Right lobe of liver (tissue), 4 donors: Measurements from ENCODE around the gene NAXD.

ENCODE experiments used
- CTCF ChIP-seq, 4 donors: fragments of 200-600 bp in 3 of 4; fragments of 450-650 bp in 1 of 4; IDR thresholded peaks; one replicate each; pipeline versions ENCODE4 v1.5.1 to v1.8.0; 2016 to 2022; ENCODE audit warnings: antibody characterized with exemption in 4 of 4, mild to moderate bottlenecking in 2 of 4
- POLR2A ChIP-seq: fragments of 450-650 bp; IDR thresholded peaks from one replicate; pipeline ENCODE4 v1.6.1; 2017; ENCODE audit warnings: antibody characterized with exemption, mild to moderate bottlenecking
- donor health status: DM: no; HTN: no; CAD: no.
- donor health status: DM: no; HTN: no; CAD: no.
- donor health status: DM: no; HTN: yes; CAD: no.

DNA sequence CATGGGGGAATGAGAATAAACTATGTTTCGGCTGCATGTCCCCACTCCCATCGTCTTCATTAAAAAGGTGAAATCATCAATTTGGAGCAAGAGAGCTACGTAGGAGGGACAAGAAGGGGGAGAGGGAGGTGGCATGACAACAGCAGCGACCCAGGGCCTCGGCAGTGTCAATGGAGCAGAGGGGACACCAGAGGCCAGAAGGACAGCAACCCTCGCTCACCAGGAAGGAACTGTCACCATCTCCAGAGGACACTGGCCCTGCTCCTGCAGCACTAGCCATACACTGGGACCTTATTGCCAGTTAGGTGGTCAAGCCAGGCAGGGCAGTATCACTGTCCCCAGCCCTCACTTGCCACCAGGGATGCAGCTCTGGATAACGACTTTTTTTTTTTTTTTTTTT, 34.2 kb downstream of the NAXD start:
- TF ChIP-seq CTCF (IDR thresholded peaks at IDR 0.05) (no peak), POLR2A (no peak)
